Hematopoietic multipotent progenitor cell treated with erythropoietin and hydrocortisone succinate and interleukin-3 and kit ligand, for 6 days (in vitro differentiated cells): ENCODE results near the gene MEP1A.
A peak's percentile ranks its signal among the peaks of the same experiment; 100 is the strongest.
"Not testable (repeated sequence)": the region's sequence is repeated elsewhere in the genome, so short reads cannot be mapped to it uniquely, and the experiment has no call there.

Experiments used
- DNase-seq: peaks from one replicate; pipeline ENCODE4 v3.0.0-alpha.2; 2015

The MEP1A gene, protein sequence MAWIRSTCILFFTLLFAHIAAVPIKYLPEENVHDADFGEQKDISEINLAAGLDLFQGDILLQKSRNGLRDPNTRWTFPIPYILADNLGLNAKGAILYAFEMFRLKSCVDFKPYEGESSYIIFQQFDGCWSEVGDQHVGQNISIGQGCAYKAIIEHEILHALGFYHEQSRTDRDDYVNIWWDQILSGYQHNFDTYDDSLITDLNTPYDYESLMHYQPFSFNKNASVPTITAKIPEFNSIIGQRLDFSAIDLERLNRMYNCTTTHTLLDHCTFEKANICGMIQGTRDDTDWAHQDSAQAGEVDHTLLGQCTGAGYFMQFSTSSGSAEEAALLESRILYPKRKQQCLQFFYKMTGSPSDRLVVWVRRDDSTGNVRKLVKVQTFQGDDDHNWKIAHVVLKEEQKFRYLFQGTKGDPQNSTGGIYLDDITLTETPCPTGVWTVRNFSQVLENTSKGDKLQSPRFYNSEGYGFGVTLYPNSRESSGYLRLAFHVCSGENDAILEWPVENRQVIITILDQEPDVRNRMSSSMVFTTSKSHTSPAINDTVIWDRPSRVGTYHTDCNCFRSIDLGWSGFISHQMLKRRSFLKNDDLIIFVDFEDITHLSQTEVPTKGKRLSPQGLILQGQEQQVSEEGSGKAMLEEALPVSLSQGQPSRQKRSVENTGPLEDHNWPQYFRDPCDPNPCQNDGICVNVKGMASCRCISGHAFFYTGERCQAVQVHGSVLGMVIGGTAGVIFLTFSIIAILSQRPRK

DNA sequence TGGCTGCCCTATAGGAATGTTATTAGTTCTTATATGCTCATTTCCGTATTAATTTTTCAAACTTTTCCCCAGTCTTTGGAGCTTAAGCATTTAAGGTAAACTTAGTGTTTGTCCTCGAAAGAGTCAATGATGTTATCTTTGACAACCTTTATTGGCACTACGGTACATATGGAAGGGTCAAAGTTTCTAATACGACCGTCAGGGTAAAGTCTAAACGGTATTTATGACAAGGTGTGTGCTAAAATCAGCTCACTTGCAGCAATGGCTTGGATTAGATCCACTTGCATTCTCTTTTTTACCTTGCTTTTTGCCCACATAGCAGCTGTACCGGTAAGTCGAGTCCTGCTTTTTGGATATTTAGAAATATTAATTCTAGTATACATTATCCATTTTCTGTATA, at the start of gene MEP1A:
TSS of gene MEP1A (plus strand) at position 252 of the 400 bp plus-strand sequence. CDS start at position 262, 10 bp downstream.
- no peak for DNase-seq

DNA sequence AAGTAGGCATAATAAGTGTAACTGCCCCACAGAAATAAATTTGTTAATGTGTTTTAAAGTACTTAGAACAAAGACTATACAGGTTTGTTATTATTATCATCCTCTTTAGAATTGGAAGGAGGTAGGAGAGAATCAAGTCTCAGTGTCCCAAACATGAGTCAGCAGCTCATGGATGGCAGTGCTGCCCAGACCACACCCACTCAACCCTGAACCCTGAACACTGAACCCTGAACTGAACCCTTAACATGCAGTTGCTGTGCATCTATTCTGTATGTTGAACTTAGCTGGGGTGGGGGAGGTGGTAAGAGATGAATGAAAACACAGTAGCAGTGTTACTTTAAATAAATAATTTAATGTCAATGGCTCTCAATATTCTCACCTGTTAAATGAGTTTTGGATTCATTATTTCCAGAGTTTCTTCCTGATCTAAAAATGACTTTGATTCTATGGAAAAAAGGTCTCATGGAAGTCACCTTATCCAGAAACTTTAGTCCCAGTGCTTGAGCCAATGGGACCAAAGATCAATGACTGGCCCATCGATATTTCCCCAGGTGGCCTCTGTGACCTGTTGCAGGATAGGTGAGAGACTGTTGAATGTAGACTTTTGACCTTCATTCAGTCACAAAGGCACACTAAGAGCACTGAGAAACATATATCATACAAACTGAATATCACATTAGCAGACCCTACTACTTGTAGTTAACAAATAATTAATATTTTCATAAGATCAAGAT, 49.6 kb upstream of the MEP1A start:
- no peak for DNase-seq

DNA sequence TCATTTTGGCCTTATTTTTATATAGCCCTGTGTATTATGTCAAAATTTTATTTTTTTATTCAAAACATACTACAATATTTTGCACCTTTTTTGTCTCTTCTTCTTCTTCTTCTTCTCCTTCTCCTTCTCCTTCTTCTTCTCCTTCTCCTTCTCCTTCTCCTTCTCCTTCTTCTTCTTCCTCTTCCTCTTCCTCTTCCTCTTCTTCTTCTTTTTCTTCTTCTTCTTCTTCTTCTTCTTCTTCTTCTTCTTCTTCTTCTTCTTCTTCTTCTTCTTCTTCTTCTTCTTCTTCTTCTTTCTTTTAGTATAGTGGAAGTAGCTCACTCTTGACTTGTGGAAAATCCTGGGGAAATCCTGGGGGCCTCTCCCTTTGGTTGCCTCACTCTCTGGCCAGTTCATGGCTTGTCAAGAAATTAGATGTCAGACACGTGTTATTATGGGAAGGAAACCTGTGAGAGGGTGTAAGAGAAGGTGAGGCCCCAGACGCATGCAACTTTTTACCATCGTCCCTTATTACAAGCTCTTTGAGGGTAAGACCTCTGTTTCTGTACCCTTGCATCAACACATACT, 48.9 kb upstream of the MEP1A start:
- DNase-seq: not testable (repeated sequence)

DNA sequence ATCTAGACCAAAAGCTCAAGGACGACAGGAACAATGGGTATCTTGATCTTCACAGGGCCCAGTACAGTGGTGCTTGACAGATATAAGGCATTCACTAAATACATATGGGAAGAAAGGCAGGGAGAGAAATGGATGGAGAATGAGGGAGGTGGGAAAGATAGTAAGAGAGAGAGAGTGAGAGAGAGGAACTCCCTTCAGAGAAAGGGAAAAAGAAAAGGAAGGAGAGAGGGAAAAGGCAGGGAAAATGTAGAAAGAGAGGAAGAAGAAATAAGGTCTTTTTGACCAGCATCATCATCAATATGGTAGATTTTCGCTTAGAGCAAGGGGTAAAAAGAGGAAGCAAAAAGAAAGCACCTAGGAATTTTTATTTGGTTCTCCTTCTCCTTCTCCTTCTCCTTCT, 47.2 kb upstream of the MEP1A start:
- no peak for DNase-seq

DNA sequence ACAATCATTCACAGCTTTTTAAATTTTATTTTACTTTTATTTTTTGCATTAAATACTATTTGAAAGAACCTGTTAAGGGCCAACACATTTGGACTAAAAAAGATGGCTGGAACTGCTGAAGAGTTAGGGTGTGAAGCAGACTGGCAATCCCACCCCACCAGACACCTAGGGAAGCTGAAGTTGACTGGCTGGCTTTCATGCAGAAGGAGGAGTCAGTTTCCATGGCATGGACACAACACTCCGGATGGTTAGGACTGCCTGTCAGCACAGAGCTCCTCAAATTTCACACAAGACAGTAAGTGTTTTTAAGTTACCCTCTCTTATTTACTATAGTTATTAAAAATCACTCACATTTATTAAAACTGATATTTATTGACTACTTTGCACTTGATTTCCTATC, 46.5 kb upstream of the MEP1A start, which contains the start of gene ANKRD66:
TSS of gene ANKRD66 (plus strand) at position 238 of the 400 bp plus-strand sequence. CDS start 5,016 bp downstream, outside the sequence.
- no peak for DNase-seq

DNA sequence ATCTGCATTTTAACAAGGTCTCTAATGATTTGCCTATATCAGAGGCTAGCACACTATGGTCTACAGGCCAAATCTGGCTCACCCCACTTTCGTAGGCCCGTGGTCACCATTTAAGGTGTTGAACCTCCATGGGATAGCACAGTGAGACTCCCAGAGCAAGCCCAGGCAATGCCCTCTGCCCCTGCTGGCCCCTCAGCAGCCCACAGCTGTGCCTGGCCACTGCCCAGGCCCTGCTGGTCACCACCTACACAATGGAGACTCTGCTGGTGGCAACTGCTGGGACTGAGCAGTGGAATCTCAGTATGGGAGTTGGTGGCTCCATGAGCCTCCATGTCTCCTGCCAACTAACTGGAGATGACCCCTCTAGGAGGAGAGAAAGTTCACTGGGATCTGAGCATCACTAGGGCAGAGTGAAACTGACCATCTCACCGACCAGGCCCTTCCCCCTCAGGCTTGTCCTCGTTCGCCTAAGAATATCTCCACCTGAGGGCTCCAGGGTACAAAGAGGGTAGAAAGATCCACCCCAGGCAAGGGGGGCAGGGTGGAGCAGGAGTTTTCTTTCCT, 44.2 kb upstream of the MEP1A start:
- no peak for DNase-seq

DNA sequence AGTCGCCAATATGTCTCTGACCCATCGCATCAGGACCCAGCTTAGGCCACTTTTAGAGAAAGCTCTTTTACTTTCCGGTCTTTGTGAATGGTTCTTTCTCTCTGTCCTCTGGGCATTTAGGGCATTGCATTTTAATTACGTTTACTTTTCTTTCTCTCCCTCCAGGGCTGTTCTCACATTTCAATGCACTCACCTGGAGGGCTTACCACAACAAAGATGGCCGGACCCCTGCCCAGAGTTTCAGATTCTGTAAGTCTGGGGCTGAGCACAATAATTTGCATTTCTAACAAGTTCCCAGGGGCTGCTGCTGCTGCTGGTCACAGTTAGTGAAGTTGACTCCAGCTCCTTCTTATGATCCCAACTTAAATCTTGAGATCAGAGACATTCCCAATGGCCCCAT, 43.5 kb upstream of the MEP1A start:
- DNase-seq: no peak

DNA sequence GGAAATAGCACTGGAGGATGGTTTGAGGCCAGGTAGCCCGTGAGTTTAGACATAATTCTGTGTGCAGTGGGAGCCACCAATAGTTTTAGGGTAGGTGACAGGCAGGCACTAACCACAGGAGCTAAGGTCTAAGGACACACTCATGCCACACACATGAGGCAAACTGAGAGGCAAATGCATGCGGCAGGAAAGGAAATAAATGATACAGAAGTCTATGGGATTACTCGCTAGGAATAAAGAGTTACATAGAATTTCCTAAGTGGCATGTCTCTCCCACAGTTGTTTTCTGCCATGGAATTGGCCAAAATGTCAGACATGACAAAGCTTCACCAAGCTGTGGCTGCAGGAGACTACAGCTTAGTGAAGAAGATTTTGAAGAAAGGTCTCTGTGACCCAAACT, 41.5 kb upstream of the MEP1A start:
- DNase-seq: no peak

DNA sequence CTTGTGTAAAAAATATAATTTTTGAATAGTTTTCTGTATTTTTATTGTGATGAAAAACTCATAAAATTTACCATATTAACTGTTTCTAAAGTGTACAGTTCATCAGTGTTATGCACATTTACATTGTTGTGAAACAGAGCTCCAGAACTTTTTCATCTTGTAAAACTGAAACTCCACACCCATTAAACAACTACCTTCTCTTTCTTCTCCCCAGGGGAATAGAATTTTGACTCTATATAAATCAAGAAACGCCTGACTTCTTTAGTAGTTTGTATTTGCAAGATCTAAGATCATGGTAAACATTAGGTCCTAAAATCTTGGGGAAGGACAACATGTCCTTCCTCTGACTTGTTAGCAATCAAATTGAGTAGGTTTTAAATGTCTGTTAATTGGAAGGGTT, 37.3 kb upstream of the MEP1A start:
- no peak for DNase-seq

DNA sequence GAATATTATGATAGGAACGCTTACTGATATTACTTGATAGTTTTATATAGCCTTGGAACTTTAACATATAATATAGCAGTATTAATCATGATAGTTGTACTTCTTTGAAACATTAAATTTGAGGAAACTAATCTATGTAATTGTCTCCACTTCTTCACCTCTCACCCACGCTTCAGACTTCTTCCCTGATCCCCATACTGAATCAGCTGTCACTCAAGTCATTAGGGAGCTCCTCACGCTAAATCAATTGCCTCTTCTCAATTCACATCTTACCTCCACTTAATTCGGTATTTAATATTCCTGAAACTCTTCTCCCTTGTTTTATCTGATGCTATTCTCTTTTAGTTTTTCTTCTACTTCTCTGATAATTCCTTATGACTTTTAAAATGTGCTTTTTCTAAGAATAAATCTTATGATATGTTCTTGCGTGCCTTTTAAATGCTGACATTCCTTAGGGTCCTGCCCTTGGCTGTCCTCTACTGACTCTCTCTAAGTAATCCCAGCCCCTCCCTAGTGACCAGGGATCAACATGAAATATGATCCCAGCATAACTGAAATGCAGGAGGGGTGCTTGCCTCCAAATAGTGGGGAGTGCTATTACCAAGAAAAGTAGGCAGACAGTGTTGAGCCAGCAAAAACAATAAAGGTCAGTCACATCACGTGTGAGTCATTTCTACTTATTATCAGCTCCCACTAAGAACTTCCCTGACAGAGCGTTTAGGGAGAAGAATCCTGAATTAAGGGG, 36.5 kb upstream of the MEP1A start:
- DNase-seq: no peak

DNA sequence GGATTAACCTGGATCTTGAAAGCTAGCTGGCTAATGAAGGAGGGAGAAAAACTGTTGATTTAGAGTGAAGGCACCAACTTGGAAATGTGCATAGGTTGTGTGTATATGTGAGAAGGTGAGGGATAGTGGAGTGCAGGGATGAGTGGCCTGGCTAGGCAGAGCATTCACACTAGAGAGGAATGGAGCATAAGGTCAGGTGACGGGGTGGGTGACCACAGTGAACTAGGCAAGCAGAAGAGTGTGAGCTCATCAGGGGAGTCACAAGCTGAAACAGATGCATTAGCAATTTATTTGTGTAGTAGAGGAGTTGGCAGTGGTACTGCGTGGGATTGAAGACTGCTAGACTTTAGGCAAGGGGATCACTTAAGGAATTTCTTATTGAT, 36.0 kb upstream of the MEP1A start:
- no peak for DNase-seq

DNA sequence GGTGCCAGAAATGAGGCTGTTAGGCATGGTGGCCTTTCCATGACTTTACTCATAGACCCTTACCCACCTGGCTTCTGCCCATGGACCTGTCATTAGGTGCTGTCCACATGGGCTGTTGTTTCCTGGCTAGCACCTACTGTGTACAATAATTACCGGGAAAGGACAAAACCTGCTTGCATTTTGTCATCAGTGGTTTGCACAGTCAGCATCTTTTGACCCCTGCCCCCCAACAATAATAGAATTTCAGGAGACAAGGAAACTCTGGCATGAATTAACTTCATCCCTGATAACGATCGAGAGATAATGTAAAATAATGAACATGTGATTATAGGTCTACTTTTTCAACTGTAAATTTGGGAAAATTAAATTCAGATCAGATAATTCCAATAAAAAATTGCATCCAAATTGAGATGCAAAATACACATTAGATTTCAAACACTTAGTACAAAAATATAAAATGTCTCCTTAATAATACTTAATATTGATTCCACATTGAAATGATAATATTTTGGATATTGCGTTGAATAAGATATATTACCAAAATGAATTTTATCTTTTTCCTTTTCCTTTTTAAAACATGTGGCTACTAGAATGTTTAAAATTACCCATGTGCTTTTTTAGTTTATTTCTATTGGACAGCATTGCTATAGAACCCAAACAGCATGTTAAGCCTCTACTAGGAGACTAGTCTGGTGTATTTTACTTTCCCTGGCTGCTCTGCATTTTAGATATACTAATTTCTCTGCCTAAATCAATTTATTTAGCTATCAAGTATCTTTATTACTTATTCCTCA, 34.0 kb upstream of the MEP1A start:
- DNase-seq: no peak

DNA sequence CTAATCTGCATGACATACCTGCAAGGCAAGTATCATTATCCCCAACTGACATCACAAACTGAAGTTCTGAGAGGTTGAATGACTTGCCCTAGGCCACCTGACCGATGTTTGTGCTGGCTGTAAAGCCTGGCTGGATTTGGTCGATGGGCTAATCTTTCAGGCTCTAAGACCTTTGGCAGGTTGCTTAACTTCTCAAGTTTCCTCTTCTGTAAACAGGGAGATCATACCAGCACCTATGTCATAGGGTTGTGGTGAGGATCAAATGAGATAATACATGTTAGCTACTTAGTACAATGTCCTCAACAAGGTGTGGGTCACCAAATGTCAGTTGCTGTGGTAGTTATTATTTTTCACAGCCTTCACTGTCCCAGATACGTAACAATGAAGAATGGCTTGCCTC, 32.3 kb upstream of the MEP1A start:
- DNase-seq: no peak

DNA sequence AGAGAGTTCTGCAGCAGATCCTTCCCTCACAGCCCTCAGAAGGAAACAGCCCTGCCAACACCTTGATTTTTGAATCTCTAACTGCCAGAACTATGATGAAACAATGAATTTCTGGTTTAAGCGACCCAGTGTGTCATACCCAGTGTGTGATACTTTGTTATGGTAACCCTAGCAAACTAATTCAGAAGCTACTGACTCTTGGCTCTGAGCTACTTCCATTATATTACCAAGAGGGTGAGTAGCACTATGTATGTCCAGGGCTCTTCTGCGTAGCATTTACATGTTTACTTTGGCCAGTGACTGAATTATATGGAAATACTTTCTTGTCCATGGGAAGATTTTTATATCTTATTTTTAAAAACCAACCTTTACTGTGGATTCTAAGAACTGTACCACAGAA, 29.7 kb upstream of the MEP1A start:
- DNase-seq: no peak

DNA sequence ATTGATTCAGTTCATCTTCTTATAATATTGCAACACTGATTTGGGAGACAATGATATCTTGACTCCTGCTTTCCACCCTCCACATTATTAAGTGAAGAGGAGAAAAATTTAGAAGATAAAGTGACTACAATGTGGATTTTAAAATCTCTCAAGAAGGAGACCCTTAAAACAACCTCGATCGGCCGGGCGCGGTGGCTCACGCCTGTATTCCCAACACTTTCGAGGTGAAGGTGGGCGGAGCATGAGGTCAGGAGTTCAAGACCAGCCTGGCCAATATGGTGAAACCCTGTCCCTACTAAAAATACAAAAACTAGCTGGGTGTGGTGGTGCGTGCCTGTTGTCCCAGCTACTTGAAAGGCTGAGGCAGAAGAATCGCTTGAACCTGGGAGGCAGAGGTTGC, 28.9 kb upstream of the MEP1A start:
- not testable (repeated sequence) for DNase-seq

DNA sequence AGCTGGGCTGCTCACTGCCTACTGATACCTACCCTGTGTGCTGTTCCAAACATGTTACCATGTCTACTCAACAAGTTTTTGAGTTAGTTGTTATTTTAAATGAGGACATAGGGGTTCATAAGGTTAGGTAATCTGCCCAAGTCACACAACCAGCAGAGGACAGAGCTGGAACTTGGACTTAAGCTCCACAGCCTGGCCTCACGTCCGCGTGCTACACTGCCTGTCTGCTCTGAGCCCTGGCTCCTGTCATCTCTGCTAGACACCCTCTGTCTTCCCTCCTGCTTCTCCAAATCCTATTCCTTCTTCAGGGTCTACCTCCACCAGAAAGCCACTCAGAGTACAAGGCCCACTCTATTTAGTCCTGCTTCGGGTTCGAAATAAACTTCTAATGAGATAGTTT, 28.2 kb upstream of the MEP1A start:
- no peak for DNase-seq

DNA sequence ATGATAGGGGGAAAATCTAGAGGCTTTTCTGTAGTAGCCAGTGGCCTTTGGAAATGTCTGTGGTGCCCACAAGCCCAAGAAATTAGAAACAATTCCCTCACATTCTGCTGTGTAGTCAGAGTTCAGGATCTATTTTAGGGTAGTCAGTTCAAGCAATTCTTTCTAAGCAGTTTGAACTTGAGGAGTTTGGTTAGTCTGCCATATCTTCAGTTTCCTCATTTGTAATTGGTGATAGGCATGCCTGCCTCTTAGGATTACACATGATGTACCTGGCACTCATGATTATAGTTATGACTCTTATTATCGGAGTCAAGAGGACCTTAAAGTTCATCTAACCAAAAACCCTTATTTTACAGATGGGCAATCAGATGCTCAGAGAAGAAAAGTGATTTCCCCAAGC, 21.2 kb upstream of the MEP1A start:
- no peak for DNase-seq

DNA sequence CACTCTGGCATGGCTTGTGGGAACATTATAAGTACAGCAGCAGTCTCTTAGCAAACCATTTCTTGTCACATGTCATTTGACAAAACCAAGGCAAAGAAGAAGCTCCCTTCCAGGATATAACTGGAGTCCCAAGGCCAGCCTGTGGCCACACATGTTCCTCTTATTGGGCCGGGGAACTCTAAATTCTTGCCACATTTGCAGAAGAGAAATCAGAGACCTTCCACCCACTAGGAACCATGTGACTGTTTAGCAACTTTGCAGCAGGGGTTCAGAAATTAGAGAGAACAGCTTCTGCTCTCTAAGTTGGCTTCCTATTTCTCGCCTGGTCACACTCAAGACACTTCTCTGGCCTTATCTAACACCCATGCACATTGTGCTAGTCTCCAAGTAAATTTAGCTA, 20.4 kb upstream of the MEP1A start:
- DNase-seq: peak; percentile 71

DNA sequence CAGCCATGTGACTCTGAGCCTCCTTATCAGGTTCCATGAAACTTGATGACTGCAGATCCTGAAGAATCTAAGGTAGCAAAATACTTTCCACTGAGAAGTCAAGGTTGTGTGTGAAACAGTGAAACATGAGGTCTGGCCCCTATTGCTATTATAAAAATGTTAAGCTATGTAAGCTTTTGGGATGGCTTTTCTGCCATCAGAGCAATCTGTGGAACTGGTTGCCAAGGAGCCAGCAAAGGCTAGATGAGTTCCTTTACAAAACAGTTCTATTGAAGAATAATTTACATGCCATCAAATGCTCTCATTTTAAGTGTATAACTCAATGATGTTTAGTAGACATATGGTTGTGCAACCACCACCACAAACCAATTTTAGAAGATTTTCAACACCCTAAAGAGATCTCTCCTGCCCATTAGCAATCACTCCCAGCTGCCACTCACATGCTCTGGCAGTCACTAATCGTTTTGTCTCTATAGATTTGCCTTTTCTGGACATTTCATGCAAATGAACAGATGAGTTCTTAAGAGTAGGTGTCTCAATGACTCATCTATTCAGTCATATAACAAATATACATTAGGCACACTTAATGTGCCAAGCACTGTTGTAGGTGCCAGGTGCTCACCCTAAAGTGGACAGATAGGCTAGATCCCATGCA, 19.9 kb upstream of the MEP1A start:
- DNase-seq: peak; percentile 30

DNA sequence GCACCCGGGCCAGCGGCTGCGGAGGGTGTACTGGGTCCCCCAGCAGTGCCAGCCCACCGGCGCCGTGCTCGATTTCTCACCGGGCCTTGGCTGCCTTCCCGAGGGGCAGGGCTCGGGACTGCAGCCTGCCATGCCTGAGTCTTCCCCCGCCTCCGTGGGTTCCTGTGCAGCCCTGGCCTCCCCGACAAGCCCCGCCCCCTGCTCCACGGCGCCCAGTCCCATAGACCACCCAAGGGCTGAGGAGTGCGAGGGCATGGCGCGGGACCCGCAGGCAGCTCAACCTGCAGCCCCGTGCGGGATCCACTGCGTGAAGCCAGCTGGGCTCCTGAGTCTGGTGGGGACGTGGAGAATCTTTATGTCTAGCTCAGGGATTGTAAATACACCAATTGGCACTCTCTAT, 18.5 kb upstream of the MEP1A start:
- DNase-seq: not testable (repeated sequence)
